Esophagus muscularis mucosa (tissue), 4 donors: ENCODE measurements around the gene KCNJ6.

ENCODE experiments used
- CTCF ChIP-seq, 3 experiments: fragments of 200-600 bp in 2 of 3; fragments of 450-650 bp in 1 of 3; sonication (generic) in 2 of 3; IDR thresholded peaks; one replicate each; pipeline ENCODE4 v1.5.1; 2017 to 2019; ENCODE audit warnings: antibody characterized with exemption in 3 of 3, mild to moderate bottlenecking in 2 of 3, moderate library complexity in 1 of 3
- EP300 ChIP-seq: sonication (generic); formaldehyde crosslinking; IDR thresholded peaks from one replicate; pipeline ENCODE4 v1.6.1; 2017; ENCODE audit warnings: antibody characterized with exemption
- POLR2A ChIP-seq: fragments of 450-650 bp; IDR thresholded peaks from one replicate; pipeline ENCODE4 v1.6.1; 2017; ENCODE audit warnings: antibody characterized with exemption, moderate library complexity, mild to moderate bottlenecking, low read depth
- POLR2AphosphoS5 ChIP-seq, 2 donors: sonication (generic); formaldehyde crosslinking; IDR thresholded peaks; one replicate each; pipeline ENCODE4 v1.6.1; 2017; ENCODE audit warnings: antibody characterized with exemption in 2 of 2

- TF ChIP-seq CTCF (IDR thresholded peaks at IDR 0.05), result no peak
- no peak for TF ChIP-seq POLR2AphosphoS5 (IDR thresholded peaks at IDR 0.05)
- no peak for TF ChIP-seq POLR2A
- no peak for TF ChIP-seq EP300
Observed at GRCh38 chr21:37784591-37785318, 131.5 kb downstream of the KCNJ6 start.
